Stimulated activated CD8-positive, alpha-beta memory T cell treated with anti-CD3 and anti-CD28 coated beads, Interleukin-4, amount 100 ng/mL, for 4 hours (primary cell): ENCODE measurements around the gene S1PR1.
"Not testable (repeated sequence)": the region's sequence is repeated elsewhere in the genome, so short reads cannot be mapped to it uniquely, and the experiment has no call there.

ENCODE experiments used
- DNase-seq, 2 donors: peaks; one replicate each; pipeline ENCODE4 v3.0.0-alpha.2; 2020; ENCODE audit warnings: low read depth in 2 of 2, low spot score in 1 of 2

The S1PR1 gene

GRCh38 chr1:101236516-101237228 lies at the start of gene S1PR1:
Gene S1PR1, plus strand, starts transcription at chr1:101237019. Its CDS starts 1,966 bp downstream, at chr1:101238985.
- peak in 1 of 2 donors; percentile 53 for DNase-seq

DNA sequence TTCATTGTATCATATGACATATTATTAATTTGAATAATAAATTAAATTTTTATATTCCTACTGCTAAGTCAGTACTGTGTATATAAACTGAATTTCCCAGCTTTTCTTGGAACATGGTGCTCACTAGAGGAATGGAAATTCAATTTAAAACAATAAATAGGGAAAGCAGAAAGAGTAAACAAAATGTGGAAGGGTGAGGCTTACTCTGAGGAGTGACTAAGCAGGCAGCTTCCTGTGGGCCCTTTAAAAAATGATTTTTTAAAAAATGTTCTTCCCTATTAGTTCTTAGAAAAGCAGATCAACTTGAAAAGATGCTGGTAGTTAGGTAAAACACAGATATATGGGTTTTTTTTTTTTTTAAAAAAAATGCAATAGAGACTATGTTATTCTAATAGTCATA lies 49.5 kb upstream of the S1PR1 start:
- DNase-seq: no peak

DNA sequence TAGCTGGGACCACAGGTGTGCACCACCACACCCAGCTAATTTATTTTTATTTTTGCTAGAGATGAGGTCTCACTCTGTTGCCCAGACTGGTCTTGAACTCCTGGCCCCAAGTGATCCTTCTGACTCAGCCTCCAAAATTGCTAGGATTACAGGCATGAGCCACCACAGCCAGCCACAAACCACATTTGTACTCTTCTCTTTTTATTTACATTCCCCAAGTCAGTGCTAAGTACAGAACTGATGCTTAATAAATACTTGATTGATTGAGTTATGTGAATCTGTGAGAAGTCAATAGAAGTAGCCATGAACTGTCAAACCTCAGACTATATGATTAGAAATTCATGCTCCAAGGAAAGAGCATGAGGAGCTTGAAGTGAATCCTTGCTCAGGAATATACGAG lies 48.5 kb upstream of the S1PR1 start:
- DNase-seq: no peak

GRCh38 chr1:101188968-101189367 lies 47.9 kb upstream of the S1PR1 start:
- DNase-seq: not testable (repeated sequence)

- DNase-seq: no peak
These were observed 46.4 kb upstream of the S1PR1 start for GRCh38 chr1:101190441-101190840.

- no peak for DNase-seq
These were observed 45.8 kb upstream of the S1PR1 start for GRCh38 chr1:101191049-101191448.

DNA sequence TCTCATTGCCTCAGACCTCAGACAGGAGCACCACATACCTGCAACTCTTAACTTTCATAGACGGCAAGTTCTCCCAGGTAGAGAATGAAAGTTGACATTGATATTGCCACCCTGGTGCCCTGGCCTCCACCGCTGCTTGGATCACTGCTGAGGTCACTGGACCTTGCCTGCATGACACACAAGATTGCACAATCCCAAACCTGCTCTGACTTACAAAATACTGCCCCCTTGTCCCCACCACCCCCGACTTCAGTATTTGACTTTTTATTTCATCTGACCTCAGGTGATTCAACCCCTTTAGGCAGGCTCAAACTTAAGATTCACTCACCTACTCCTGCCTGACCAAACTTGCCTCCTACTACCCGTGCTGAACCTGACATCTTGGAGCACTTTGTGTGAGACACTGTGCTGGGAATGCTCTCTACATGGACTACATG lies 43.1 kb upstream of the S1PR1 start:
- no peak for DNase-seq

DNA sequence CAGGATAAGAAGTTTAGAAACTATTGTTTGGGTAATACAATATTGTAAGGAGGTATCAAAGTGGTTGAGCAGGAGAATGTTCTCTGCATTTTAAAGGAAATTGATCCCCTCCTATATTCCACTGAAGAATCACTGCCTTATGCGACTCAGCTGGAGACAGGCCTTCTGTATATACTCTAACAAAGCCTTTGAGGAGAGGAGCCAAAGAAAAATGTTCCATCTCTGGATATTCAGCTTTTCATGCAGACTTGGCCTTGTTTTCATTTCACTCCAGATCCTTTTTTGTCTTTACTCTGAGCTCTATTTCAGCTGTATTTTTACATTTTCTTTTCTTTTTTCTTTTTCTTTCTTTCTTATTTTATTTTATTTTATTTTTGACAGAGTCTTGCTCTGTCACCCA lies 42.1 kb upstream of the S1PR1 start:
- no peak for DNase-seq

DNA sequence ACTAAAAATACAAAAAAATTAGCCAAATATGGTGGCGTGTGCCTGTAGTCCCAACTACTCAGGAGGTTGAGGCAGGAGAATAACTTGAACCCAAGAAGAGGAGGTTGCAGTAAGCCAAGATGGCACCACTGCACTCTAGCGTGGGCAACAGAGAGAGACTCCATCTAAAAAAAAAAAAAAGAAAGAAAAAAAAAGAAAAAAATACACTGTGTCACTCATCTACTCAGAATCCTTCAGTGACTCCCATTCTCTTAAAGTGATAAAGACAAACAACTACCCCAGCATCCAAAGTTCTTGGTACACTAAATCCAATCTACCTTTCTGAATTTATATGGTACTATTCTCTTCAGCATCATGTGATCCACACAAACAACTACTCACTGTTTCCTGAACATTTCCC lies 40.2 kb upstream of the S1PR1 start:
- DNase-seq: no peak

GRCh38 chr1:101198842-101199636 lies 37.8 kb upstream of the S1PR1 start:
- no peak for DNase-seq

GRCh38 chr1:101199637-101199982 lies 37.2 kb upstream of the S1PR1 start:
- DNase-seq: no peak

- no peak for DNase-seq
These were observed 36.3 kb upstream of the S1PR1 start for GRCh38 chr1:101200513-101200912.

GRCh38 chr1:101203820-101204540 lies 32.8 kb upstream of the S1PR1 start:
- no peak for DNase-seq

GRCh38 chr1:101205457-101205856 lies 31.4 kb upstream of the S1PR1 start:
- no peak for DNase-seq

DNA sequence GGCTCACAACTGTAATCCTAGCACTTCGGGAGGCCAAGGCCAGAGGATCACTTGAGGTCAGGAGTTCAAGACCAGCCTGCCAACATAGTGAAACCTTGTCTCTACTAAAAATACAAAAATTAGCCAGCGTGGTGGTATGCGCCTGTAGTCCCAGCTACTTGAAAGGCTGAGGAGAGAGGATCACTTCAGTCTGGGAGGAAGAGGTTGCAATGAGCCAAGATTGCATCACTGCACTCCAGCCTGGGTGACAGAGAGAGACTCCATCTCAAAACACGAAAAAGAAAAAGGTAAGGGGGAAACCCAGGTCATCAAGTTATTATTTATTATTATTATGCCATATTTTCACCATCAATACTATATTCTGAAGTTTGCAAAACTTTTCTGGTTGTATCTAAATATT lies 30.7 kb upstream of the S1PR1 start:
- not testable (repeated sequence) for DNase-seq

- not testable (repeated sequence) for DNase-seq
These were observed 29.5 kb upstream of the S1PR1 start for GRCh38 chr1:101207271-101207670.

DNA sequence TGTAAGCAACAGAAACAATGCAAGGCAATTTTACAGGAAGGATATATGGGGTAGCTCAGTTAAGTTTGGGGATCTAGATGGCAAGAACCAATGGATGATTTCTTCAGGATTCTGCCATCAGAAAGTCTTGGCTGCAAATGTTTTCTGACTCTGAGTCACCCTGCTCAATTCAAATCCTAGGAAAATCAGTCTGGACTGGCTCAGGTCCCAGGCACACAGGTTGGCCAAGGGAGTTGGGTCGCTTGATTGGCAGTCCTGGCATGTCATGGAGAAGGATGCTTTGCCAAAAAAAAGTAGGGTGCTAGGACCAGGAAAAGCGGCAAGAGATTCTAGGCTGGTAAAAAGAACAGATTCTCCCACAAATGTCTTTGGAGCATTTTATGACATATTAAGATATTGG lies 28.9 kb upstream of the S1PR1 start:
- no peak for DNase-seq

DNA sequence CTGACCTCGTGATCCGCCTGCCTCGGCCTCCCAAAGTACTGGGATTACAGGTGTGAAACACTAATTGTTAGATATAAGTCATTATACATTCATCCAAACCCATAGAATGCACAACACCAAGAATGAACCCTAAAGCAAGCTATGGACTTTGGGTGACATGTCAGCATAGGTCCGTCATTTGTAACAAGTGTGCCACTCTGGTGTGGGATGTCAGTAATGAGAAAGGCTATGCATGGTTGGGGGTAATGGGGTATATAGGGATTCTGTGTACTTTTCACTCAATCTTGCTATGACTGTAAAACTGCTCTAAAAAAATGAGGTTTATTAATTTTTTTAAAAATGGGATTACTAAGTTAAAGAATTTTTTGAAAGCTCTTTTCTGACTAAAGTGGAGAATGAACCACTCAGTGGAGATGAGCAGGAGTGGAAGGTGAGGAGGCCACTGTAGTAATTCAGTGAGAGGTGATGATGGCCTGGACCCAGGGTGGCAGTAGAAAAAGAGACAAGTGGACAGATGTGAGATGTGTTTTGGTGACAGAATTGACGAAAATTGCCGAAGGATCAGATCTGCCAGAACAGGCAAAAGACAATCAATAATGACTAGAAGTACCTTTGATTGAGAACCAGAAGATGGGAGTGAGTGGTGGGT lies 21.3 kb upstream of the S1PR1 start:
- DNase-seq: no peak

DNA sequence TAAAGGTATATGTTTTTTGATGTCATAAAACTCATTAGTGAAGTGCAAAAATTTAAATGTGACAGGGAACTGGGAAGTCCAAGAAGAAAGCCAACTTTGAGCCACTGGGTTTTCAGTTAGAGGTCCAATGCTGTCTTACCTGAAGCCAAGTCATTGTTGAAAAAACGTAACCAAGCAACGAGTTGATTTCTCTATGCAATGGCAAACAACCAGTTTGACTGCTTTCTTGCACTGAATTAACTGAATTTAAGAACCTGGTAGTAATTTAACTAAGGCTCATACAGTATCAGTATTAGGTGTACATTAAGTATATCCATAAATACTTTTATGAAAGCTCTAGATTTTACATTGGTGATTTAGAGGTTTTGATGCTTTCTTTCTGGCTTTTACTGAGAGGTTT lies 20.2 kb upstream of the S1PR1 start:
- DNase-seq: no peak

DNA sequence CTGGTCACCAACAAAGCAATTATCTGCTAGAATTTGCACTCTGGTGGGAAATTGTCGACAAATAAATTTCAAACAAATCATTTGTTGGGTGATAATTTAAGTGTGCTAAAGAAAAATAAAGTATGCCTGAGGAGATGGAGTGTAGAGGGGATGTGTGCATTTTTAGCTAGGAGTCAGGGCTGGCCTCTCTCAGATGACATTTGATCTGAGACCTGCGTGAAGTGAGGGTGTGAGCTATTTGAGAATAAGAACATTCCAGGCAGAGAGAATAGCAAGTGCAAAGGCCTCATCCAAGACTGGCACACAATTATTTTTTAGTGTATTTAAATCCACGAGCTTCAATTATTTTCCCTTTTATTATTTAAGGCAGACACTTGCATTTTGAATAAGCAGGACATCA lies 19.7 kb upstream of the S1PR1 start:
- no peak for DNase-seq

- DNase-seq: not testable (repeated sequence)
These were observed 17.9 kb upstream of the S1PR1 start for GRCh38 chr1:101218968-101219367.
